Measurements from ENCODE around the gene CTNNA3.

DNA sequence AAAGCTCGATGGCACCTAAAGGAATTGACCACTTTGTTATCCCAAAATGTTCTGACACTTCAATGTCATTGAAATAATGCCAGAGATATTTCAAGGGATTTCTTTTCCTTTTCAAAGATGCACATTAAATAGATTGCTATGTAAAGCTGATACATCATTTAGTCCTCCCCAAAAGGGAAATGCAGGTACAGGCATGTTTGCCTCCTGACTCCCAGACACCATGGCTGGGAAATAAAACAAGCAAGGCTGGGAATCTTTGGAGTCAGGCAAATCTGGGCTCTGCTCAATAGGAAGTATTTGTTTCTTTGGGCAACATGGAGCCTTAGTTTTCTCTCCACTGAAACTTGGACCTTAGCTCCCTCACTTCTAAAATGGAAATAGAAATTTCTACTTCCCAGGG is 1000.9 kb downstream of the CTNNA3 start:
- TF ChIP-seq, protein P1, sequence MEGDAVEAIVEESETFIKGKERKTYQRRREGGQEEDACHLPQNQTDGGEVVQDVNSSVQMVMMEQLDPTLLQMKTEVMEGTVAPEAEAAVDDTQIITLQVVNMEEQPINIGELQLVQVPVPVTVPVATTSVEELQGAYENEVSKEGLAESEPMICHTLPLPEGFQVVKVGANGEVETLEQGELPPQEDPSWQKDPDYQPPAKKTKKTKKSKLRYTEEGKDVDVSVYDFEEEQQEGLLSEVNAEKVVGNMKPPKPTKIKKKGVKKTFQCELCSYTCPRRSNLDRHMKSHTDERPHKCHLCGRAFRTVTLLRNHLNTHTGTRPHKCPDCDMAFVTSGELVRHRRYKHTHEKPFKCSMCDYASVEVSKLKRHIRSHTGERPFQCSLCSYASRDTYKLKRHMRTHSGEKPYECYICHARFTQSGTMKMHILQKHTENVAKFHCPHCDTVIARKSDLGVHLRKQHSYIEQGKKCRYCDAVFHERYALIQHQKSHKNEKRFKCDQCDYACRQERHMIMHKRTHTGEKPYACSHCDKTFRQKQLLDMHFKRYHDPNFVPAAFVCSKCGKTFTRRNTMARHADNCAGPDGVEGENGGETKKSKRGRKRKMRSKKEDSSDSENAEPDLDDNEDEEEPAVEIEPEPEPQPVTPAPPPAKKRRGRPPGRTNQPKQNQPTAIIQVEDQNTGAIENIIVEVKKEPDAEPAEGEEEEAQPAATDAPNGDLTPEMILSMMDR (IDR thresholded peaks at IDR 0.05 in 2 of 3, conservative IDR thresholded peaks at IDR 0.05 in 1 of 3; ENCODE audit: borderline replicate concordance in 1 of 3, insufficient read depth in 1 of 3, low read depth in 2 of 3, low read length in 2 of 3), result no peak
- TF ChIP-seq POLR2A (IDR thresholded peaks at IDR 0.05; ENCODE audit: borderline replicate concordance, extremely low read depth, insufficient read depth, insufficient read length) (no peak), YY1 (IDR thresholded peaks at IDR 0.05; ENCODE audit: extremely low read depth, insufficient replicate concordance, low read depth, low read length) (no peak), RAD21 (IDR thresholded peaks at IDR 0.05; ENCODE audit: low read depth) (no peak), EZH2 (IDR thresholded peaks at IDR 0.05) (no peak), POLR2AphosphoS5 (IDR thresholded peaks at IDR 0.05; ENCODE audit: low read depth, low read length) (no peak), SIN3A (IDR thresholded peaks at IDR 0.05; ENCODE audit: low read depth) (no peak), EGR1 (IDR thresholded peaks at IDR 0.05; ENCODE audit: low read depth) (no peak)
- TF ChIP-seq, protein P2, sequence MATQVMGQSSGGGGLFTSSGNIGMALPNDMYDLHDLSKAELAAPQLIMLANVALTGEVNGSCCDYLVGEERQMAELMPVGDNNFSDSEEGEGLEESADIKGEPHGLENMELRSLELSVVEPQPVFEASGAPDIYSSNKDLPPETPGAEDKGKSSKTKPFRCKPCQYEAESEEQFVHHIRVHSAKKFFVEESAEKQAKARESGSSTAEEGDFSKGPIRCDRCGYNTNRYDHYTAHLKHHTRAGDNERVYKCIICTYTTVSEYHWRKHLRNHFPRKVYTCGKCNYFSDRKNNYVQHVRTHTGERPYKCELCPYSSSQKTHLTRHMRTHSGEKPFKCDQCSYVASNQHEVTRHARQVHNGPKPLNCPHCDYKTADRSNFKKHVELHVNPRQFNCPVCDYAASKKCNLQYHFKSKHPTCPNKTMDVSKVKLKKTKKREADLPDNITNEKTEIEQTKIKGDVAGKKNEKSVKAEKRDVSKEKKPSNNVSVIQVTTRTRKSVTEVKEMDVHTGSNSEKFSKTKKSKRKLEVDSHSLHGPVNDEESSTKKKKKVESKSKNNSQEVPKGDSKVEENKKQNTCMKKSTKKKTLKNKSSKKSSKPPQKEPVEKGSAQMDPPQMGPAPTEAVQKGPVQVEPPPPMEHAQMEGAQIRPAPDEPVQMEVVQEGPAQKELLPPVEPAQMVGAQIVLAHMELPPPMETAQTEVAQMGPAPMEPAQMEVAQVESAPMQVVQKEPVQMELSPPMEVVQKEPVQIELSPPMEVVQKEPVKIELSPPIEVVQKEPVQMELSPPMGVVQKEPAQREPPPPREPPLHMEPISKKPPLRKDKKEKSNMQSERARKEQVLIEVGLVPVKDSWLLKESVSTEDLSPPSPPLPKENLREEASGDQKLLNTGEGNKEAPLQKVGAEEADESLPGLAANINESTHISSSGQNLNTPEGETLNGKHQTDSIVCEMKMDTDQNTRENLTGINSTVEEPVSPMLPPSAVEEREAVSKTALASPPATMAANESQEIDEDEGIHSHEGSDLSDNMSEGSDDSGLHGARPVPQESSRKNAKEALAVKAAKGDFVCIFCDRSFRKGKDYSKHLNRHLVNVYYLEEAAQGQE (IDR thresholded peaks at IDR 0.05; ENCODE audit: low read depth), result no peak
- TF ChIP-seq, protein P3, sequence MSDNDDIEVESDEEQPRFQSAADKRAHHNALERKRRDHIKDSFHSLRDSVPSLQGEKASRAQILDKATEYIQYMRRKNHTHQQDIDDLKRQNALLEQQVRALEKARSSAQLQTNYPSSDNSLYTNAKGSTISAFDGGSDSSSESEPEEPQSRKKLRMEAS (IDR thresholded peaks at IDR 0.05), result no peak
